Endothelial cell of umbilical vein (primary cell): ENCODE measurements around the gene CCS. TPM values are rescaled to one million over a fixed set of nuclear protein-coding genes. Genes with fewer than 3 reads are reported as not detected.

Source experiments
- BruUV-seq: library from RNA; stranded (reverse); fragments of 400-500 nt; replicated peaks from 2 replicates; lab custom pipeline; 2021; lab: Mats Ljungman, UMichigan
- CTCF ChIA-PET: fragments of 300-600, 350-600 bp; sonication (Branson Sonifier 250); formaldehyde crosslinking; loops from one replicate; lab custom pipeline; 2021; ENCODE audit warnings: antibody characterized with exemption, inconsistent platforms; lab: Charles Lee
- POLR2A ChIA-PET: fragments of 300-600, 350-600 bp; sonication (Branson Sonifier 250); formaldehyde crosslinking; loops from one replicate; lab custom pipeline; 2021; ENCODE audit warnings: antibody characterized with exemption, inconsistent platforms; lab: Charles Lee
- DNase-seq: peaks from one replicate; pipeline ENCODE4 v3.0.0-alpha.2; 2011; ENCODE audit warnings: low read depth, low spot score
- FAIRE-seq: peaks from 2 replicates; lab custom pipeline; 2011; peaks lifted over from hg19 to GRCh38; lab: Jason Lieb, UNC
- H2AFZ ChIP-seq: 2 replicates; pipeline ENCODE4 v1.6.0; 2012; ENCODE audit warnings: low read depth, low read length, control low read depth, inconsistent platforms
- H3K27ac ChIP-seq: 2 replicates; pipeline ENCODE4 v1.5.1; 2011; ENCODE audit warnings: low read depth, mild to moderate bottlenecking, control low read depth, low read length, moderate library complexity; ENCODE audit not compliant: insufficient read depth
- H3K27me3 ChIP-seq, 2 experiments: 2 replicates each; pipeline versions ENCODE4 v1.6.0 to v1.6.1; 2011; ENCODE audit warnings: low read length in 2 of 2, mixed read lengths in 1 of 2; ENCODE audit not compliant: control insufficient read depth in 2 of 2, insufficient read depth in 2 of 2
- H3K36me3 ChIP-seq, 2 experiments: 2 replicates in 1 of 2; 3 replicates in 1 of 2; pipeline ENCODE4 v1.5.1; 2011; ENCODE audit warnings: low read length in 2 of 2, mild to moderate bottlenecking in 1 of 2, moderate library complexity in 1 of 2; ENCODE audit not compliant: control insufficient read depth in 2 of 2, insufficient read depth in 2 of 2; ENCODE audit errors: extremely low read depth in 1 of 2
- H3K4me1 ChIP-seq: 3 replicates; pipeline ENCODE4 v1.5.1; 2011; ENCODE audit warnings: mild to moderate bottlenecking, low read length; ENCODE audit not compliant: control insufficient read depth, insufficient read depth; ENCODE audit errors: extremely low read depth
- H3K4me2 ChIP-seq: 2 replicates; pipeline ENCODE4 v1.6.1; 2011; ENCODE audit warnings: low read length, control low read depth, mixed read lengths; ENCODE audit not compliant: insufficient read depth
- H3K4me3 ChIP-seq, 3 experiments: fragments of 200-600 bp in 1 of 3; sonication (generic), shearing (Covaris generic) in 1 of 3; replicated peaks in 1 of 3; 2 replicates each; pipeline ENCODE4 v1.5.1; 2011 to 2016; ENCODE audit warnings: control low read depth in 3 of 3, low read length in 3 of 3, mild to moderate bottlenecking in 2 of 3, inconsistent platforms in 1 of 3, low read depth in 1 of 3, moderate library complexity in 1 of 3; ENCODE audit not compliant: insufficient read depth in 1 of 3
- H3K79me2 ChIP-seq: 2 replicates; pipeline ENCODE4 v1.6.0; 2012; ENCODE audit warnings: low read length, inconsistent platforms; ENCODE audit not compliant: control insufficient read depth, insufficient read depth
- H3K9ac ChIP-seq: replicated peaks from 2 replicates; pipeline ENCODE3; 2011; ENCODE audit warnings: low read length, control low read depth; ENCODE audit not compliant: insufficient read depth; ENCODE audit errors: extremely low read depth
- H3K9me1 ChIP-seq: replicated peaks from 3 replicates; pipeline ENCODE4 v1.6.0; 2011; ENCODE audit warnings: mild to moderate bottlenecking, low read length; ENCODE audit not compliant: control insufficient read depth, insufficient read depth; ENCODE audit errors: extremely low read depth
- H3K9me3 ChIP-seq: replicated peaks from 2 replicates; pipeline ENCODE4 v1.5.1; 2012; ENCODE audit warnings: low read length, inconsistent platforms; ENCODE audit not compliant: control insufficient read depth, insufficient read depth
- H4K20me1 ChIP-seq: replicated peaks from 2 replicates; pipeline ENCODE3; 2011; ENCODE audit warnings: mild to moderate bottlenecking, low read length; ENCODE audit not compliant: control insufficient read depth, insufficient read depth; ENCODE audit errors: extremely low read depth
- CTCF ChIP-seq, 2 donors: IDR thresholded peaks; 1 replicate in 1 of 2; 2 replicates in 1 of 2; pipeline ENCODE4 v1.5.1; 2011; ENCODE audit warnings: low read length in 2 of 2, mild to moderate bottlenecking in 2 of 2, moderate library complexity in 2 of 2, control low read depth in 1 of 2, inconsistent platforms in 1 of 2, low read depth in 1 of 2; ENCODE audit not compliant: insufficient read depth in 1 of 2; ENCODE audit errors: extremely low read depth in 1 of 2
- EZH2 ChIP-seq: IDR thresholded peaks from 2 replicates; pipeline ENCODE4 v1.6.1; 2012; ENCODE audit warnings: borderline replicate concordance, low read depth, mild to moderate bottlenecking, moderate library complexity, low read length, inconsistent platforms; ENCODE audit not compliant: severe bottlenecking
- FOS ChIP-seq: IDR thresholded peaks from 2 replicates; pipeline ENCODE4 v1.6.1; 2011; ENCODE audit warnings: mild to moderate bottlenecking, low read length, moderate library complexity, borderline replicate concordance; ENCODE audit not compliant: insufficient read depth
- GATA2 ChIP-seq: IDR thresholded peaks from 2 replicates; pipeline ENCODE4 v1.7.0; 2011; ENCODE audit warnings: low read depth, mild to moderate bottlenecking, moderate library complexity, mixed read lengths, low read length; ENCODE audit not compliant: insufficient read length, insufficient read depth
- JUN ChIP-seq: IDR thresholded peaks from 2 replicates; pipeline ENCODE4 v1.6.1; 2011; ENCODE audit warnings: borderline replicate concordance, low read depth; ENCODE audit not compliant: insufficient read length, insufficient read depth
- MAX ChIP-seq: IDR thresholded peaks from 2 replicates; pipeline ENCODE4 v1.6.1; 2011; ENCODE audit not compliant: insufficient read depth, insufficient read length
- POLR2A ChIP-seq: IDR thresholded peaks from 2 replicates; pipeline ENCODE4 v1.6.1; 2012; ENCODE audit warnings: low read depth, mild to moderate bottlenecking, control low read depth, low read length
- POLR2AphosphoS5 ChIP-seq: IDR thresholded peaks from 2 replicates; pipeline ENCODE4 v1.6.1; 2012; ENCODE audit warnings: low read depth, mild to moderate bottlenecking, control low read depth, low read length, moderate library complexity; ENCODE audit not compliant: insufficient read depth
- dilution Hi-C: fragments of 300-500 bp; cut with MboI; formaldehyde crosslinking; loops from one replicate; pipeline ENCODE4 v1.15.0; 2019; ENCODE audit warnings: low sequenced_read_pairs; ENCODE audit not compliant: extremely low pct_ligation_motif_present
- intact Hi-C: fragments of 100-400 bp; cut with micrococcal nuclease; formaldehyde crosslinking; loops from one replicate; pipeline ENCODE4 v1.10.0; 2022
- polyA plus RNA-seq, 4 experiments: library from polyadenylated mRNA; depleted of rRNA in 3 of 4; stranded (reverse) in 3 of 4; unstranded in 1 of 4; fragments of >200 nt; gene quantifications; 2 replicates each; pipeline versions ENCODE4 v1.2.1 to v1.2.3, GENCODE V29; 2011 to 2012; ENCODE audit warnings: missing spikeins in 1 of 4
- total RNA-seq: library from RNA; stranded (reverse); gene quantifications from 2 replicates; pipeline ENCODE4 v1.2.3, GENCODE V29; 2021

CCS gene
- total and polyA plus RNA-seq, 2 donors (not counting 3 experiments of a cell fraction or from before 2014, with no cell fraction given), result 38.7 to 39.0 TPM

GRCh38 chr11:66579017-66579606 is 13.9 kb upstream of the CCS start:
- H3K9me1 ChIP-seq, result no peaks in the 10 kb centered on the region
- DNase-seq, result peak; percentile 69
- no peaks in the 10 kb centered on the region for H3K9me3 ChIP-seq
- no peak overlapping the region for H3K27ac ChIP-seq
- no peak overlapping the region for H3K4me2 ChIP-seq
- H3K79me2 ChIP-seq, result no peaks in the 10 kb centered on the region
- peaks cover 0 to 2% of the 10 kb centered on the region in 2 experiments for H3K27me3 ChIP-seq
- no TSS peak for BruUV-seq
- TF ChIP-seq CTCF (IDR thresholded peaks at IDR 0.05; ENCODE audit: extremely low read depth in 1 of 2, insufficient read depth in 1 of 2, low read depth in 1 of 2, low read length in 2 of 2) (peak; percentile 76 to 88), MAX (no peak)
- POLR2A ChIA-PET, result interaction anchor here (1.2 kb wide), 1 partner anchor 99 kb away, joined by 5 read pairs; no protein-coding TSS in a partner anchor
- H3K9ac ChIP-seq, result no peak overlapping the region
- dilution Hi-C loops, result no loop called here
- H3K4me1 ChIP-seq, result no peaks in the 10 kb centered on the region
- intact Hi-C loops, result loop anchor here (1.0 to 2.0 kb wide), 3 partner anchors 99 to 304 kb away; no protein-coding TSS in a partner anchor
- H4K20me1 ChIP-seq, result no peaks in the 10 kb centered on the region
- peak; percentile 77 for FAIRE-seq
- CTCF ChIA-PET, result interaction anchor here (0.8 to 5.8 kb wide), 10 partner anchors 10 to 255 kb away, joined by 3 to 143 read pairs (median 6); partner anchors contain the start of genes CCDC87, CCS, CTSF and RBM4
- H2AFZ ChIP-seq, result no peak overlapping the region
- no peaks in the 10 kb centered on the region for H3K36me3 ChIP-seq
- no peak overlapping the region for H3K4me3 ChIP-seq

- ChIA-PET CTCF (interaction anchor here (0.6 to 5.8 kb wide), 5 partner anchors 12 to 102 kb away, joined by 3 to 143 read pairs (median 6); partner anchors contain the start of genes CCDC87, CCS, RBM4 and RBM4B), POLR2A (interaction anchor here (0.6 to 1.3 kb wide), 2 partner anchors 30 to 97 kb away, joined by 4 to 6 read pairs; partner anchors contain the start of gene RBM4B)
- BruUV-seq, result no TSS peak
- no peak for DNase-seq
- peaks cover 0 to 2% of the 10 kb centered on the region in 2 experiments for H3K27me3 ChIP-seq
- H3K4me2 ChIP-seq, result no peak overlapping the region
- no peaks in the 10 kb centered on the region for H3K9me1 ChIP-seq
- no peak overlapping the region for H3K9ac ChIP-seq
- no peak overlapping the region for H3K4me3 ChIP-seq
- H3K4me1 ChIP-seq, result no peaks in the 10 kb centered on the region
- no peaks in the 10 kb centered on the region for H3K79me2 ChIP-seq
- intact Hi-C loops, result no loop called here
- H4K20me1 ChIP-seq, result no peaks in the 10 kb centered on the region
- no peak overlapping the region for H2AFZ ChIP-seq
- dilution Hi-C loops, result no loop called here
- no peak overlapping the region for H3K27ac ChIP-seq
- TF ChIP-seq POLR2A, result no peak
- no peak for TF ChIP-seq JUN
- no peak for TF ChIP-seq EZH2
- TF ChIP-seq FOS, result no peak
- TF ChIP-seq GATA2, result no peak
- no peak for TF ChIP-seq MAX
- TF ChIP-seq POLR2AphosphoS5, result no peak
- no peaks in the 10 kb centered on the region for H3K36me3 ChIP-seq
- H3K9me3 ChIP-seq, result no peaks in the 10 kb centered on the region
- no peak for FAIRE-seq
Measured at GRCh38 chr11:66580803-66581202, 12.2 kb upstream of the CCS start.
